Fibroblast of lung (primary cell): ENCODE measurements around the gene VASN.

Source experiments
- CTCF ChIP-seq, 2 donors: IDR thresholded peaks in 1 of 2; conservative IDR thresholded peaks in 1 of 2; 1 replicate in 1 of 2; 2 replicates in 1 of 2; pipeline ENCODE4 v1.5.1; 2011 to 2012; ENCODE audit warnings: low read length in 2 of 2, control low read depth in 1 of 2, inconsistent platforms in 1 of 2, low read depth in 1 of 2, mild to moderate bottlenecking in 1 of 2
- EZH2 ChIP-seq: IDR thresholded peaks from 2 replicates; pipeline ENCODE4 v1.5.1; 2012; ENCODE audit warnings: low read length, control low read depth, mild to moderate bottlenecking; ENCODE audit errors: missing control alignments

GRCh38 chr16:4411684-4412083, 40.0 kb downstream of the VASN start:
- no peak for TF ChIP-seq CTCF (conservative IDR thresholded peaks at IDR 0.05 in 1 of 2, IDR thresholded peaks at IDR 0.05 in 1 of 2; ENCODE audit: low read depth in 1 of 2, low read length in 2 of 2)
- no peak for TF ChIP-seq EZH2
